GM18517 (cell line): ENCODE results near the gene FOXI1.

Source experiments
- ATAC-seq: cut with Tn5 transposase; IDR thresholded peaks from one replicate; pipeline ENCODE4 v1.9.1; 2021; ENCODE audit warnings: mild to moderate bottlenecking, moderate library complexity; ENCODE audit not compliant: unreplicated experiment

Gene FOXI1

GRCh38 chr5:170105642-170106611, at the start of gene FOXI1:
TSS of gene FOXI1 (plus strand) at chr5:170105897. CDS start at chr5:170105958, 61 bp downstream.
- ATAC-seq, result no peak

- no peak for ATAC-seq
These were observed 49.0 kb upstream of the FOXI1 start for GRCh38 chr5:170056561-170057267.

GRCh38 chr5:170057311-170057710, 48.4 kb upstream of the FOXI1 start:
- no peak for ATAC-seq

- no peak for ATAC-seq
These were observed 46.5 kb upstream of the FOXI1 start for GRCh38 chr5:170059221-170059620.

GRCh38 chr5:170067152-170067551, 38.5 kb upstream of the FOXI1 start:
- ATAC-seq, result no peak

- no peak for ATAC-seq
These were observed 38.0 kb upstream of the FOXI1 start for GRCh38 chr5:170067574-170068170.

GRCh38 chr5:170069512-170069911, 36.2 kb upstream of the FOXI1 start:
- ATAC-seq, result no peak

GRCh38 chr5:170070556-170071412, 34.9 kb upstream of the FOXI1 start:
- no peak for ATAC-seq

GRCh38 chr5:170071748-170072147, 33.9 kb upstream of the FOXI1 start:
- ATAC-seq, result no peak

GRCh38 chr5:170075696-170076095, 30.0 kb upstream of the FOXI1 start:
- ATAC-seq, result no peak

- ATAC-seq, result no peak
These were observed 29.5 kb upstream of the FOXI1 start for GRCh38 chr5:170076211-170076610.

- ATAC-seq, result no peak
These were observed 29.0 kb upstream of the FOXI1 start for GRCh38 chr5:170076739-170077138.

- no peak for ATAC-seq
These were observed 28.2 kb upstream of the FOXI1 start for GRCh38 chr5:170077526-170077925.

GRCh38 chr5:170078458-170078857, 27.2 kb upstream of the FOXI1 start:
- no peak for ATAC-seq

- no peak for ATAC-seq
These were observed 26.8 kb upstream of the FOXI1 start for GRCh38 chr5:170078931-170079330.

- ATAC-seq, result no peak
These were observed 25.5 kb upstream of the FOXI1 start for GRCh38 chr5:170080217-170080616.

- no peak for ATAC-seq
These were observed 24.8 kb upstream of the FOXI1 start for GRCh38 chr5:170080786-170081445.

GRCh38 chr5:170081616-170082015, 24.1 kb upstream of the FOXI1 start:
- ATAC-seq, result no peak

- no peak for ATAC-seq
These were observed 23.0 kb upstream of the FOXI1 start for GRCh38 chr5:170082701-170083100.

- ATAC-seq, result no peak
These were observed 18.4 kb upstream of the FOXI1 start for GRCh38 chr5:170087168-170087817.
